Fibroblast of lung (primary cell): Measurements from ENCODE around the gene PRR15. TPM values are rescaled to one million over a fixed set of nuclear protein-coding genes. Genes with fewer than 3 reads are reported as not detected.

Experiments used
- DNase-seq, 2 donors: peaks; one replicate each; pipeline versions ENCODE4 v3.0.0 to v3.0.0-alpha.2; 2010; ENCODE audit warnings: low read depth in 2 of 2
- H2AFZ ChIP-seq: 2 replicates; pipeline ENCODE4 v1.5.1; 2012; ENCODE audit warnings: low read length, control low read depth, inconsistent platforms
- H3K27ac ChIP-seq: 2 replicates; pipeline ENCODE4 v1.5.1; 2011; ENCODE audit warnings: low read length, control low read depth; ENCODE audit not compliant: insufficient read depth
- H3K27me3 ChIP-seq: 2 replicates; pipeline ENCODE4 v1.5.1; 2011; ENCODE audit warnings: mild to moderate bottlenecking, low read length; ENCODE audit not compliant: control insufficient read depth, insufficient read depth
- H3K36me3 ChIP-seq: 2 replicates; pipeline ENCODE4 v1.5.1; 2011; ENCODE audit warnings: low read length; ENCODE audit not compliant: control insufficient read depth, insufficient read depth
- H3K4me1 ChIP-seq: 2 replicates; pipeline ENCODE4 v1.5.1; 2011; ENCODE audit warnings: low read length; ENCODE audit not compliant: control insufficient read depth, insufficient read depth; ENCODE audit errors: extremely low read depth
- H3K4me2 ChIP-seq: 2 replicates; pipeline ENCODE4 v1.5.1; 2011; ENCODE audit warnings: low read length, control low read depth; ENCODE audit not compliant: insufficient read depth; ENCODE audit errors: extremely low read depth
- H3K4me3 ChIP-seq, 4 experiments: fragments of 200-600 bp in 1 of 4; sonication (generic) in 1 of 4; replicated peaks in 1 of 4; 2 replicates each; pipeline ENCODE4 v1.5.1; 2011 to 2016; ENCODE audit warnings: low read length in 4 of 4, low read depth in 3 of 4, mild to moderate bottlenecking in 3 of 4, control low read depth in 2 of 4, inconsistent platforms in 1 of 4, mixed read lengths in 1 of 4; ENCODE audit not compliant: insufficient read depth in 1 of 4; ENCODE audit errors: control extremely low read depth in 1 of 4
- H3K79me2 ChIP-seq: 2 replicates; pipeline ENCODE4 v1.5.1; 2012; ENCODE audit warnings: mild to moderate bottlenecking, low read length, inconsistent platforms; ENCODE audit not compliant: control insufficient read depth, insufficient read depth
- H3K9ac ChIP-seq: 2 replicates; pipeline ENCODE4 v1.5.1; 2011; ENCODE audit warnings: mild to moderate bottlenecking, low read length, control low read depth; ENCODE audit not compliant: insufficient read depth
- H3K9me3 ChIP-seq: 2 replicates; pipeline ENCODE4 v1.5.1; 2012; ENCODE audit warnings: low read depth, low read length; ENCODE audit not compliant: control insufficient read depth, insufficient read depth
- H4K20me1 ChIP-seq: 2 replicates; pipeline ENCODE4 v1.5.1; 2011; ENCODE audit warnings: low read length; ENCODE audit not compliant: control insufficient read depth, insufficient read depth; ENCODE audit errors: extremely low read depth
- EZH2 ChIP-seq: IDR thresholded peaks from 2 replicates; pipeline ENCODE4 v1.5.1; 2012; ENCODE audit warnings: low read length, control low read depth, mild to moderate bottlenecking; ENCODE audit errors: missing control alignments
- polyA plus RNA-seq, 2 donors: library from polyadenylated mRNA; depleted of rRNA in 1 of 2; stranded (reverse) in 1 of 2; unstranded in 1 of 2; fragments of >200 nt; gene quantifications; 2 replicates each; pipeline ENCODE4 v1.2.1, GENCODE V29; 2011 to 2012; ENCODE audit warnings: missing spikeins in 1 of 2
- total RNA-seq: library from RNA; depleted of rRNA; stranded (reverse); fragments of >200 nt; gene quantifications from 2 replicates; pipeline ENCODE4 v1.2.1, GENCODE V29; 2014
- TF ChIP-seq, protein P1 (sequence below), 2 donors: IDR thresholded peaks in 1 of 2; conservative IDR thresholded peaks in 1 of 2; 1 replicate in 1 of 2; 2 replicates in 1 of 2; pipeline ENCODE4 v1.5.1; 2011 to 2012; ENCODE audit warnings: low read length in 2 of 2, control low read depth in 1 of 2, inconsistent platforms in 1 of 2, low read depth in 1 of 2, mild to moderate bottlenecking in 1 of 2

PRR15 gene
- total and polyA plus RNA-seq, 2 donors (not counting 1 experiment from before 2014, with no cell fraction given), result not detected

DNA sequence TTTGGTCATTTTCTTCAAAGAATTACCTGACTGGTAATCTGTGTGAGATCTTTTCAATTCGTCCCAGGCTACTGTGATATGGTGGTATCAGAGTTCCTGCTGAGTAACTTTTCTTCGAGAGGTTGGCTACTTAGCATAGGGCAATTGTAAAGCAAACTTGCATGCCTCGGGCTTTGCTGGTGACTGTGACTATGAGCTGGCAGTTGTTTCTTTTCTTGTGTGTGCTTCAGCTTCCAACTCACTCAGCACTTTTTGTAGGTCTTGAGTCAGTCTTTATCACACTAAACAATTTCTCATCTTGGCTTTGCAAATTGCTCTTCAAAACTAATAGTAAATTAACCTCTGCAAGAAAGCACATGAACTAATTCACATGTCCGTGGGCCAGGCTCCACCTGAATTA lies 44.3 kb downstream of the PRR15 start:
- Histone ChIP-seq H3K27ac (no peak overlapping the region), H3K4me2 (no peak overlapping the region), H3K79me2 (no peaks in the 10 kb centered on the region), H3K9ac (no peak overlapping the region), H2AFZ (no peak overlapping the region), H3K4me1 (peaks cover 8% of the 10 kb centered on the region), H3K9me3 (no peaks in the 10 kb centered on the region), H4K20me1 (no peaks in the 10 kb centered on the region), H3K4me3 (no peak overlapping the region), H3K36me3 (no peaks in the 10 kb centered on the region), H3K27me3 (no peaks in the 10 kb centered on the region)
- TF ChIP-seq EZH2, result no peak
- TF ChIP-seq, protein P1, sequence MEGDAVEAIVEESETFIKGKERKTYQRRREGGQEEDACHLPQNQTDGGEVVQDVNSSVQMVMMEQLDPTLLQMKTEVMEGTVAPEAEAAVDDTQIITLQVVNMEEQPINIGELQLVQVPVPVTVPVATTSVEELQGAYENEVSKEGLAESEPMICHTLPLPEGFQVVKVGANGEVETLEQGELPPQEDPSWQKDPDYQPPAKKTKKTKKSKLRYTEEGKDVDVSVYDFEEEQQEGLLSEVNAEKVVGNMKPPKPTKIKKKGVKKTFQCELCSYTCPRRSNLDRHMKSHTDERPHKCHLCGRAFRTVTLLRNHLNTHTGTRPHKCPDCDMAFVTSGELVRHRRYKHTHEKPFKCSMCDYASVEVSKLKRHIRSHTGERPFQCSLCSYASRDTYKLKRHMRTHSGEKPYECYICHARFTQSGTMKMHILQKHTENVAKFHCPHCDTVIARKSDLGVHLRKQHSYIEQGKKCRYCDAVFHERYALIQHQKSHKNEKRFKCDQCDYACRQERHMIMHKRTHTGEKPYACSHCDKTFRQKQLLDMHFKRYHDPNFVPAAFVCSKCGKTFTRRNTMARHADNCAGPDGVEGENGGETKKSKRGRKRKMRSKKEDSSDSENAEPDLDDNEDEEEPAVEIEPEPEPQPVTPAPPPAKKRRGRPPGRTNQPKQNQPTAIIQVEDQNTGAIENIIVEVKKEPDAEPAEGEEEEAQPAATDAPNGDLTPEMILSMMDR (conservative IDR thresholded peaks at IDR 0.05 in 1 of 2, IDR thresholded peaks at IDR 0.05 in 1 of 2; ENCODE audit: low read depth in 1 of 2, low read length in 2 of 2), result no peak
- peak; percentile 34 to 78 for DNase-seq

DNA sequence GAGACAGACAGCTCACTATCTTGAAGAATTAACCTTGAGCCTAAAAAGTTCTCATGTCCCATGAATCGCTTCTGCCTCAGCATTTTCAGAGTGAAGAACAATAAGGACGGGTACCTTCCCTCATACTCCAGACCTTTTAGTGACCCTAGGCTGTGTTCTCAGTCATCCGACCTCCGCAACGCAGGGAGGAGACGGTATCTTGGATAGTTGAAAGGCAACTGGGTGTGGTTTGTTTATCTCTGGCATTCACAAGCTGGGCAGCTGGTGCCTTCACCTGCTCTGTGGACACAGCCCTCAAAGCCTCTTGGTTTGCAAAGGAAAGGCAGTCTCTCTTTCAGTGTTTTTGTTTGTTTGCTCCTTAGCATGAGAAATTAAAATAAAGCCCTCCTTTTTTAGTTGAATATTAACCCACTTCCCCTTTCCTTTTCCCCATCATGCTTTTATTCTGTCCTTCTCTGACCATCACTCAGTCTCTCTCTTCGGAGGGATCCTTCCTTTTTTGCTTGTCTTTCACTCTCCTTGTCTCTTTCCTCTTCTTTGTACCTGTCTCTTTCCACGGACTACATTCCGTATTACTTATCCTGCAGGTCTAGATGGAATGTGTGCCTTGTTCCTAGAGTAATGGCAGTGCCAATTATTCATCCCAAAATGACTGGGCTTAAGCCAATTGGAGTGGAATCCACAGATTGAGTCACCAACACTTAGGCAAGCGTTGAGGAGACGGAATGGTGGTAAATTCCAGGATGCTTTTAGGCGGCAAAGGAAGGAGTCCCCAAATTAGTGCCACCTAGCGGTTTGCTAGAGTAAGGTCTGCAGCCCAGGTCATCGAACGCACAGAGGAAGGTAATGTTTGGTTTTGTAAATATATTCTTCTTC lies 45.8 kb downstream of the PRR15 start:
- H3K9ac ChIP-seq, result no peak overlapping the region

DNA sequence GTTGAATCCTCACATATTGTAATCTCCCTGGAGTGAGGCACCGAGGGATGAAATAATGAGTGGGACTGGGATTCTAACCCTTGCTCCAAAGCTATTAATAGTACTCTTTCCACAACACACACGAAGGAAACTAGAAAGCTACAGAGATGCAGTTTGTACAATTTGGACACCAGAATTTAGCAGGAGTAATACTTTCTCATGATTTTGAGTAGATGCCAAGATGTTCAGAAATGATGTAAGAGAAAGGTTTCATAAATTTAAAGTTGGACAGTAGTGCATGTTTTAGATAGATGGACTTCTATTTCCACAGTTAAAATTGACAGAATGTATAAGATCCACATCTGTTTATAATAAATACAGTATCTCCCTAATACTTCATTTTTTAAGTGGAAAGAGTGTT lies 46.5 kb downstream of the PRR15 start:
- H3K4me1 ChIP-seq, result peaks cover 8% of the 10 kb centered on the region
- no peak overlapping the region for H2AFZ ChIP-seq
- H3K9ac ChIP-seq, result no peak overlapping the region
- TF ChIP-seq, protein P1 (conservative IDR thresholded peaks at IDR 0.05 in 1 of 2, IDR thresholded peaks at IDR 0.05 in 1 of 2; ENCODE audit: low read depth in 1 of 2, low read length in 2 of 2), result no peak
- no peaks in the 10 kb centered on the region for H4K20me1 ChIP-seq
- no peaks in the 10 kb centered on the region for H3K79me2 ChIP-seq
- peak in 1 of 2 donors; percentile 33 for DNase-seq
- no peak overlapping the region for H3K4me2 ChIP-seq
- no peaks in the 10 kb centered on the region for H3K9me3 ChIP-seq
- no peak overlapping the region for H3K4me3 ChIP-seq
- H3K27me3 ChIP-seq, result no peaks in the 10 kb centered on the region
- H3K27ac ChIP-seq, result no peak overlapping the region
- no peaks in the 10 kb centered on the region for H3K36me3 ChIP-seq

More for the DNA sequence above, 45.8 kb downstream of the PRR15 start:
- no peak overlapping the region for H3K27ac ChIP-seq
- H3K4me1 ChIP-seq, result peaks cover 8% of the 10 kb centered on the region
- H4K20me1 ChIP-seq, result no peaks in the 10 kb centered on the region
- no peaks in the 10 kb centered on the region for H3K9me3 ChIP-seq
- H3K27me3 ChIP-seq, result no peaks in the 10 kb centered on the region
- no peak overlapping the region for H3K4me3 ChIP-seq
- no peak overlapping the region for H3K4me2 ChIP-seq
- no peaks in the 10 kb centered on the region for H3K36me3 ChIP-seq
- TF ChIP-seq EZH2, result no peak
- TF ChIP-seq, protein P1 (conservative IDR thresholded peaks at IDR 0.05 in 1 of 2, IDR thresholded peaks at IDR 0.05 in 1 of 2; ENCODE audit: low read depth in 1 of 2, low read length in 2 of 2), result peak in 1 of 2 donors; percentile 77
- no peaks in the 10 kb centered on the region for H3K79me2 ChIP-seq
- DNase-seq, result peak; percentile 40 to 74
- no peak overlapping the region for H2AFZ ChIP-seq
